Kidney (tissue), 14 donors: ENCODE data around the gene EXOC2. TPM values are rescaled to one million over a fixed set of nuclear protein-coding genes. Genes with fewer than 3 reads are reported as not detected.
"Not testable (repeated sequence)": the region's sequence is repeated elsewhere in the genome, so short reads cannot be mapped to it uniquely, and the experiment has no call there.

Source experiments
- DNase-seq, 5 donors: peaks; one replicate each; pipeline ENCODE4 v3.0.0-alpha.2; 2013 to 2020
- FAIRE-seq: peaks from 2 replicates; lab custom pipeline; 2012; peaks lifted over from hg19 to GRCh38; lab: Jason Lieb, UNC
- H3K27ac ChIP-seq, 2 donors: one replicate each; pipeline ENCODE4 v1.7.0; 2013; ENCODE audit warnings: low read depth in 2 of 2, low read length in 2 of 2, inconsistent platforms in 1 of 2
- H3K27me3 ChIP-seq: one replicate; pipeline ENCODE4 v1.7.1; 2013; ENCODE audit warnings: low read length, inconsistent platforms; ENCODE audit not compliant: control insufficient read depth, insufficient read depth
- H3K36me3 ChIP-seq, 3 donors: one replicate each; pipeline versions ENCODE4 v1.7.0 to v1.7.1; 2013; ENCODE audit warnings: low read length in 3 of 3, control low read depth in 1 of 3, inconsistent platforms in 1 of 3; ENCODE audit not compliant: insufficient read depth in 3 of 3, control insufficient read depth in 2 of 3
- H3K4me1 ChIP-seq, 3 donors: one replicate each; pipeline versions ENCODE4 v1.7.0 to v1.7.1; 2013; ENCODE audit warnings: low read length in 3 of 3, inconsistent platforms in 1 of 3, low read depth in 1 of 3; ENCODE audit not compliant: control insufficient read depth in 2 of 3, insufficient read depth in 2 of 3
- H3K4me3 ChIP-seq, 3 donors: one replicate each; pipeline versions ENCODE4 v1.7.0 to v1.8.1; 2013; ENCODE audit warnings: low read length in 3 of 3, control low read depth in 1 of 3, inconsistent platforms in 1 of 3
- H3K9ac ChIP-seq, 3 donors: one replicate each; pipeline versions ENCODE4 v1.7.0 to v1.7.1; 2013; ENCODE audit warnings: low read length in 3 of 3, control low read depth in 1 of 3, inconsistent platforms in 1 of 3
- H3K9me3 ChIP-seq, 3 donors: one replicate each; pipeline versions ENCODE4 v1.7.0 to v1.7.1; 2013; ENCODE audit warnings: low read length in 3 of 3, control low read depth in 1 of 3, inconsistent platforms in 1 of 3; ENCODE audit not compliant: control insufficient read depth in 2 of 3, insufficient read depth in 1 of 3
- CTCF ChIP-seq: IDR thresholded peaks from 3 replicates; pipeline ENCODE4 v1.5.1; 2012; ENCODE audit warnings: mild to moderate bottlenecking, moderate library complexity, borderline replicate concordance; ENCODE audit not compliant: insufficient read depth; ENCODE audit errors: extremely low read depth
- intact Hi-C: fragments of 100-400 bp; cut with DNase I; formaldehyde crosslinking; loops from one replicate; pipeline ENCODE4 v1.11.1; 2022
- polyA plus RNA-seq: library from polyadenylated mRNA; stranded (reverse); fragments of 350-450 nt; fragmentation: Illumina TruSeq; extraction: RNeasy Lipid Tissue Mini Kit (QIAGEN cat#74804); gene quantifications from one replicate; pipeline ENCODE4 v1.2.3, GENCODE V29; 2014; ENCODE audit warnings: low read depth, low replicate concordance; ENCODE audit not compliant: insufficient read depth
- total RNA-seq: library from RNA; stranded (reverse); fragmentation: NEBNext Ultra II Directional; extraction: Animal tissue kit (Norgen Biotek cat#: 25700); gene quantifications from one replicate; pipeline ENCODE4 v1.2.1, GENCODE V29; 2021
- donor health status: control.
- donor health status: control.
- donor health status: control.
- donor health status: control.
- donor health status: control.
- donor health status: DM: yes; HTN: yes; CAD: no.
- donor health status: Normal renal cell carcinoma (clear cell type).

EXOC2 gene
- total and polyA plus RNA-seq, 2 donors from 2014 or later, result 8.6 to 21.7 TPM

- DNase-seq, result no peak
- Histone ChIP-seq H3K27ac (no peak overlapping the region), H3K27me3 (no peaks in the 10 kb centered on the region), H3K9me3 (no peaks in the 10 kb centered on the region), H3K4me3 (no peak overlapping the region), H3K4me1 (no peaks in the 10 kb centered on the region), H3K9ac (no peak overlapping the region), H3K36me3 (no peaks in the 10 kb centered on the region)
- TF ChIP-seq CTCF, result no peak
- intact Hi-C loops, result no loop called here
- FAIRE-seq, result no peak
These were observed 18.5 kb downstream of the EXOC2 start for GRCh38 chr6:674406-674805.

- Histone ChIP-seq H3K27me3 (no peaks in the 10 kb centered on the region), H3K9me3 (peaks cover 0 to 2% (median 0%) of the 10 kb centered on the region in 3 donors), H3K27ac (no peak overlapping the region), H3K4me3 (no peak overlapping the region), H3K4me1 (no peaks in the 10 kb centered on the region), H3K9ac (no peak overlapping the region), H3K36me3 (no peaks in the 10 kb centered on the region)
- no peak for DNase-seq
- no peak for TF ChIP-seq CTCF
- intact Hi-C loops, result no loop called here
- no peak for FAIRE-seq
These were observed 25.5 kb downstream of the EXOC2 start for GRCh38 chr6:667253-667927.

- H3K27me3 ChIP-seq, result no peaks in the 10 kb centered on the region
- peaks cover 0 to 2% (median 0%) of the 10 kb centered on the region in 3 donors for H3K9me3 ChIP-seq
- no peak for TF ChIP-seq CTCF
- no peak overlapping the region for H3K4me3 ChIP-seq
- no peak for FAIRE-seq
- no peak overlapping the region for H3K27ac ChIP-seq
- H3K4me1 ChIP-seq, result no peaks in the 10 kb centered on the region
- no peak overlapping the region for H3K9ac ChIP-seq
- intact Hi-C loops, result no loop called here
- DNase-seq, result no peak
- H3K36me3 ChIP-seq, result no peaks in the 10 kb centered on the region
These were observed 27.3 kb downstream of the EXOC2 start for GRCh38 chr6:665403-666267.

GRCh38 chr6:663788-664187, 29.2 kb downstream of the EXOC2 start:
- intact Hi-C loops, H3K4me1 ChIP-seq, H3K4me3 ChIP-seq, H3K9me3 ChIP-seq, H3K27ac ChIP-seq, H3K9ac ChIP-seq, DNase-seq, H3K27me3 ChIP-seq, H3K36me3 ChIP-seq, FAIRE-seq: not testable (repeated sequence)
